ENCODE data around the gene PSMB10.
"Not testable (repeated sequence)": the region's sequence is repeated elsewhere in the genome, so short reads cannot be mapped to it uniquely, and the experiment has no call there.

The PSMB10 gene

DNA sequence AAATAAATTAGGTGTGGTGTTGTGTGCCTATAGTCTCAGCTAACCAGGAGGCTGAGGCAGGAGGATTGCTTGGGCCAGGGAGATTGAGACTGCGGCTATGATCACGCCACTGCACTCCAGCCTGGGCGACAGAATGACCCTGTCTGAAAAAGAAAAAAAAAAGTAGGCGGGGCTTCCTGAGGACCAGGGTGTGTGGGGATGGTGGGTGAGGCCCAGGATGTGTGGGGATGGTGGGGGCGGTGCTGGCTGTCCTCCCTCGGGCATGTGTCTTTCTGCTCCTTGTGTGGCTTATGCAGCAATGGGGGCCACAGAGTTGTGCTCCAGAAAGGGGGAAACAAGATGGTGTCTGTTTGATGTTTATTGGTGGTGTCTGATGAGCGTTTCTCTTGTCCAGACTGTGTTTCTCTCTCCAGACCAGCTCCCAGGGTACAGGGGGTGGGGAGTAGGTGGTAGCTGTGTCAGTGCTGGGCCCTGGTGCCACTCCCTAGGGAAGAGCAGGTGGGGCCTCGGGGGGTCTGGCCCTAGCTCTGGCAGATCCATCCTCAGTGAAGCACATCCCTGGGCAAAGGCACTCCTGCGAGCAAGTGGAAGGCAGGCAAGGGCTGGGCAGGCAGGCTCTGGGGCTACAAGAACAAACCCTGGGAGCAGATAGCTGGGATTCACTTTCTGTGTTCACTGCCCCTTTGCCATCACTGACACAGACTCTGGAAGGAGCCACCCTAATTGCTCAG is 5.0 kb upstream of the PSMB10 start:
- ATAC-seq = no peak

DNA sequence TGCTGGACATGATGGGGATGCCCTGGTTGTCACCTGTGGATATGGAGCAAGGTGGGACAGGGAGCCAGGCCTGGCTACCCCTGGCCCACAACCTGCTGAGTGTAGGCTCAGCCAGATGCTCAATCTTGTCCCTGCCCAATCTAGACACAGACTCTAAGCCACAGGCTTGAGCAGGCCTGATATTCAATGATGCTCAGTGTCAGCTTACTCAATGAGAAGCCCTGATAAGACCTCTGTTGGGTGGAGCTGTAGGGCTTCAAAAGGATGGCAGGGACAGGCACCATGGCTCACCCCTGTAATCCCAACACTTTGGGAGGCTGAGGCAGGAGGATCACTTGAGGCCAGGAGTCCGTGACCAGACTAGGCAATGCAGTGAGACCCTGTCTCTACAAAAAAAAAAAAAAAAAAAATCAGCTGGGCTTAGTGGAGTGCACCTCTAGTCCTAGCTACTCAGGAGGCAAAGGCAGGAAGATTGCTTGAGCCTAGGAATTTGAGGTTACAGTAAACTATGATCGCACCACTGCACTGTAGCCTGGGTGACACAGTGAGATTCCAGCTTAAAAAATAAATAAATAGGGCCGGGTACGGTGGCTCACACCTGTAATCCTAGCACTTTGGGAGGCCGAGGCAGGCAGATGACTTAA is 3.9 kb upstream of the PSMB10 start:
- ATAC-seq = no peak

DNA sequence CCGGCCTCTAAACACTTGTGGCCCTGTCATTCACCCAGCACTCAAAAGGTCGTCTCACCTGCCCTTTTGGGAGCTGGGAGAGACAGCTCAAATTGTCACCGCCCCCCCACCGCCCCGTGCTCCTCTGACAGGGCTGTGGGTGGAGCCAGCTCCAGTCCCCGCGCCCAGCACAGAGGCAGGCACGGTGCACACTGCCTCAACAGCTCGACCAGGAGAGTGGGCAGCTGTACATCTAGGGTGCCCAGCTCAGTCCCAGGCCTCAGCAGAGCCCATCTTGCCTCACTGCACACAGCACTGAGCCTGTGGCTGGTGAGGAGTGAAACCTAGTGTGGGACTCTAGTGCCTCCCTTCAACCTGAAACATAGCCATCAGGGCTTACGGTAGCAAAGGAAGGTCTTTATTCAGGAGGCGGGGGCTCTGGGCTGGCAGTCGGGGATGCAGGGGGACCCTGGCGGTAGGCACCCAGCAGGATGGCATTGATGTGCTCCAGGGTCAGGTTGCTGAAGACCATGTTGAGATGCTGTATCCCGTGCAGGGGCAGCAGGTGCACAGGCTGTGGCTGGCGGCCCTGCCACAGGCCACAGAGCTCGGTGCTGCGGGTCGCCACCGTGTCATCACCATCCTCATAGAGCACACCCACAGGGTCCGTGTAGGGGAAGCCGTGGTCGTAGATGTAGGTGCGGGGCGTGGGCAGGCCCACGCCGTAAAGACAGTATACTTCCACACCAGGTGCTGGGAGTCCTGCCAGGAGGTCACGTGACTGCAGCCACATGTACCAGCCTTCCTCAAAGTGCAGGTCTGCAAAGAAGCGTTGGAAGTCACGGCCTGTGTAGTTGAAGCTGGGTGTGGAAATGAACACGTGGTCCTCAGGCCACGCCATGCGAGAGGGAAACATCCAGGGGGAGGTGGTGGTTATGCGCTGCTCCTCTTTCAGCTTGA is 3.1 kb upstream of the PSMB10 start:
- ATAC-seq = no peak

GRCh38 chr16:67937713-67938112 is 1.1 kb upstream of the PSMB10 start:
- ATAC-seq = not testable (repeated sequence)

GRCh38 chr16:67936880-67937605 is 393 bp upstream of the PSMB10 start:
- ATAC-seq = peak in 1 of 2 donors; percentile 59

- peak; percentile 92 for ATAC-seq
Observed at GRCh38 chr16:67935402-67936123, 1.1 kb downstream of the PSMB10 start.

GRCh38 chr16:67935101-67935401 is 1.6 kb downstream of the PSMB10 start:
- no peak for ATAC-seq

- ATAC-seq = no peak
Observed at GRCh38 chr16:67934306-67935100, 2.1 kb downstream of the PSMB10 start.

DNA sequence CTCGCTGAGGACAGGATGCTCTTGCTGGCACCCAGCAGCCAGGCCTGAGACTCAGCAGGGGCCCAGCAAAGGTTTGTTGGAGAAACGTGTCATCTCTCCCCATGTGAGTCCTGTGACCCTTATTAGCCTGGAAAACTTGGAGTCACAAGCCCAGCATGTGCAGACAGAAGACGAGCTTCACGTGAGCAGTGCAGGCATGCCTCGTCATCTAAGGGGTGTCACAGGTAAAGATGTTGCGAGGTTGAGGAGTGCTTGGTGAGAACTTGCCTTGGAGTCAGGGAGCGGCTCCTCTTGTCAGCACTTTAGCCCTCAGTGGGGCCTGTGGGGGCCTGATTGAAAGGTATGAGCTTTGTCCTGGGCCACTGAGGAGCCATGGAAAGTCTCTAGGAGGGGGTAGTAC is 2.8 kb downstream of the PSMB10 start:
- no peak for ATAC-seq

DNA sequence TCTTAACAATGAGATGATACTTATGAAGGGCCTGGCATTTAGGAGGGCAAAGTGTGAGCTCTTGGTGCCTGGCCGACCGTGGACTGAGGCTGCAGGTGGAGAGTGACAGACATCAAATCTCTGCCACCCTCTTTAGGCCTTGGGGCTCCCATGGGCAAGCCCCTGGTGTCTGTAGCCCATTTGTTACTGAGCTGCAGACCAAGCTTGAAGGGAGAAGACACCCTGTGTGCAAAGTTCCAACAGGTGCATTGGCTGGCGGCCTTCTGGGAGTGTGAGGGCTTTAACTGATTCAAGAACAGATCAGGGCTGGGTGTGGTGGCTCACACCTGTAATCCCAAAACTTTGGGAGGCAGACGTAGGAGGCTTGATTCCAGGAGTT is 4.2 kb downstream of the PSMB10 start:
- no peak for ATAC-seq

GRCh38 chr16:67931712-67932461 is 4.8 kb downstream of the PSMB10 start, which contains the start of gene CTRL:
Gene CTRL, minus strand, starts transcription at chr16:67931862. Its CDS starts 10 bp downstream, at chr16:67931852.
- no peak for ATAC-seq

DNA sequence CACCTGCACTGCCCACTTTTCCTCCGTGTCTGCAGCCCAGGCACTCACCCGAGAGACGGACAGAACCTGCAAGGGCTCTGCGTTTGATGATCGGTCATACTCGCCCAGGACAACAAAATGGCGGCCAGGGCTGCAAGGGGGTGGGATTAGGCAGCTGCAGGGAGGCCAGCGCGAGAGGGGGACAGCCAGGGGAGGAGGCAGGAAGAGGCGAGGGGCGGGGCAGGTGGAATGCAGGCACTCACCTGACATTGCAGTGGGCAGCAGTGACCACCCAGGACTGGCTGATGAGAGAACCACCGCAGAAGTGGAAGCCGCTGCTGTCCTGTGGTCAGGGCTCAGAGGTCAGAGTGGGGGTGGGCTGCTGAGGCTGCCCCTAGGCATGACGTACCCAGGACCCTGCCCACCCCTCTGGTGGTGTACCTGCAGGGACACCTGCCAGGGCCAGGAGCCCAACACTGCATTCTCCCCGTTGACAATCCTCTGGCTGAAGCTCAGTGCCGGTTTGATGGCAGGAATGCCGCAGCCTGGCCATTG is 5.9 kb downstream of the PSMB10 start:
- no peak for ATAC-seq

- ATAC-seq = no peak
Observed at GRCh38 chr16:67930191-67930590, 6.5 kb downstream of the PSMB10 start.

DNA sequence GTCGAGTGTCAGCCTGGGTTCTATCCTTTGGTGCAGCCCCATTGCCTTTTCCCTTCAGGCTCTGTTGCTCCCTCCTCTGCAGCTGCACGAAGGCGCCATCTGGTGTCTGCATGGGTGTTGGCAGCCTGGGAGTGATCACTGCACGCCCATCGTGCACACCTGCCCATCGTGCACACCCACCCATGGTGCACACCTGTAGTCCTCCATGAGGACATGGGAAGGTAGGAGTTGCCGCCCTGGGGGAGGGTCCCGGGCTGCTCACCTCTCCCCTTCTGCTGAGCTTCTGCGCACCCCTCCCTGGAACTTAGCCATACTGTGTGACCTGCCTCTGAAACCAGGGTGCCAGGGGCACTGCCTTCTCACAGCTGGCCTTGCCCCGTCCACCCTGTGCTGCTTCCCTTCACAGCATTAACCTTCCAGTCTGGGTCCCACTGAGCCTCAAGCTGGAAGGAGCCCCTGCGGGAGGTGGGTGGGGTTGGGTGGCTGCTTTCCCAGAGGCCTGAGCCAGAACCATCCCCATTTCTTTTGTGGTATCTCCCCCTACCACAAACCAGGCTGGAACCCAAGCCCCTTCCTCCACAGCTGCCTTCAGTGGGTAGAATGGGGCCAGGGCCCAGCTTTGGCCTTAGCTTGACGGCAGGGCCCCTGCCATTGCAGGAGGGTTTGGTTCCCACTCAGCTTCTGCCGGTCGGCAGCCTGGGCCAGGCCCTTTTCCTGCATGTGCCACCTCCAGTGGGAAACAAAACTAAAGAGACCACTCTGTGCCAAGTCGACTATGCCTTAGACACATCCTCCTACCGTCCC is 7.9 kb downstream of the PSMB10 start:
- ATAC-seq = peak; percentile 77 to 82

- ATAC-seq = no peak
Observed at GRCh38 chr16:67928147-67928546, 8.5 kb downstream of the PSMB10 start.

- ATAC-seq = peak in 1 of 2 donors; percentile 7
Observed at GRCh38 chr16:67927131-67927941, 9.3 kb downstream of the PSMB10 start.

DNA sequence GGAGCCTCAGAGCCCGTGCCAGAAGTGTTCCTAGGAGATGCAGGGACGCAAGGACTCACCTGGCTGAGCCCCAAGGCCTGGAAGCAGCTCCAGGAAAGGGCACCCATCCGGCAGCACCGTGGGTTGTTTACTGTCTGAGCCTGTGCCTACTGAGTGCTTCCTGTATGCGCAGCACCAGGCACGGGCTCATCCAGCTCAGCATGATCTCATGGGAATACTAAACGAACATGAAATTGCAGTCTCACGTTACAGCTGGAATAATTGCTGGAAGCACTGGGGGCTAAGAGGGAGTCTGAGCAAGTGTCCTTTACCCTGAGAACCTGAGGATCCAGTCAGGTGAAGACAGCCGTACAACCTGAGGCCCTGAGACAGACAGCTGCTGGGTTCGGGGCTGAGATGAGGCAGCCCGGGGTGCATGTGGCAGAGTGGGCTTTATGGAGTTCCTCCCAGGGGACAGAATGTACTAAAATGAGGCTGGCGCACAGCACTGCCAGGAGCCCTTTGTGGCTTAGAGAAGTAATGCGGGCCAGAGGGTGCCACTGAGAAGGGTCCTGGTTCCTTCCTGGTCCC is 10.4 kb downstream of the PSMB10 start:
- no peak for ATAC-seq
